NCI-H1092 treated with DMSO at 0.1 percent for 48 hours (cell line): ENCODE data around the gene EGFR.
A peak's percentile ranks its signal among the peaks of the same experiment; 100 is the strongest.

Source experiments
- DNase-seq: peaks from one replicate; lab custom pipeline; 2025; lab: John Stamatoyannopoulos, UW

EGFR gene

GRCh38 chr7:55081472-55082227 is 62.8 kb downstream of the EGFR start:
- DNase-seq = no peak

- DNase-seq = no peak
Measured at GRCh38 chr7:55082228-55082603, 63.4 kb downstream of the EGFR start.

- DNase-seq = no peak
Measured at GRCh38 chr7:55083206-55083605, 64.4 kb downstream of the EGFR start.

- DNase-seq = no peak
Measured at GRCh38 chr7:55084307-55084706, 65.5 kb downstream of the EGFR start.

GRCh38 chr7:55085511-55086412 is 66.9 kb downstream of the EGFR start:
- DNase-seq = no peak

GRCh38 chr7:55086413-55087201 is 67.8 kb downstream of the EGFR start:
- no peak for DNase-seq

GRCh38 chr7:55087521-55087961 is 68.7 kb downstream of the EGFR start:
- DNase-seq = no peak

GRCh38 chr7:55088107-55088506 is 69.3 kb downstream of the EGFR start:
- DNase-seq = no peak

- DNase-seq = no peak
Measured at GRCh38 chr7:55088620-55089019, 69.8 kb downstream of the EGFR start.

- peak; percentile 83 for DNase-seq
Measured at GRCh38 chr7:55092186-55092974, 73.6 kb downstream of the EGFR start.

GRCh38 chr7:55092975-55093373 is 74.2 kb downstream of the EGFR start:
- DNase-seq = no peak

GRCh38 chr7:55093674-55094073 is 74.9 kb downstream of the EGFR start:
- DNase-seq = no peak

GRCh38 chr7:55094092-55094690 is 75.4 kb downstream of the EGFR start:
- DNase-seq = no peak

GRCh38 chr7:55095672-55096071 is 76.9 kb downstream of the EGFR start:
- no peak for DNase-seq

- DNase-seq = no peak
Measured at GRCh38 chr7:55096323-55096722, 77.5 kb downstream of the EGFR start.

- no peak for DNase-seq
Measured at GRCh38 chr7:55097100-55097499, 78.3 kb downstream of the EGFR start.

- DNase-seq = peak; percentile 38
Measured at GRCh38 chr7:55099066-55099820, 80.4 kb downstream of the EGFR start.

- peak; percentile 65 for DNase-seq
Measured at GRCh38 chr7:55099821-55100543, 81.2 kb downstream of the EGFR start.

GRCh38 chr7:55100544-55101327 is 81.9 kb downstream of the EGFR start:
- DNase-seq = peak; percentile 65
